GM18517 (cell line): ENCODE measurements around the gene PHACTR2.
"Not testable (repeated sequence)": the region's sequence is repeated elsewhere in the genome, so short reads cannot be mapped to it uniquely, and the experiment has no call there.

ENCODE experiments used
- ATAC-seq: cut with Tn5 transposase; IDR thresholded peaks from one replicate; pipeline ENCODE4 v1.9.1; 2021; ENCODE audit warnings: mild to moderate bottlenecking, moderate library complexity; ENCODE audit not compliant: unreplicated experiment

The PHACTR2 gene

GRCh38 chr6:143844006-143844405 lies 166.2 kb downstream of the PHACTR2 start:
- no peak for ATAC-seq

- ATAC-seq, result no peak
Measured at GRCh38 chr6:143845033-143845432, 167.3 kb downstream of the PHACTR2 start.

GRCh38 chr6:143851706-143852105 lies 173.9 kb downstream of the PHACTR2 start:
- ATAC-seq, result not testable (repeated sequence)

DNA sequence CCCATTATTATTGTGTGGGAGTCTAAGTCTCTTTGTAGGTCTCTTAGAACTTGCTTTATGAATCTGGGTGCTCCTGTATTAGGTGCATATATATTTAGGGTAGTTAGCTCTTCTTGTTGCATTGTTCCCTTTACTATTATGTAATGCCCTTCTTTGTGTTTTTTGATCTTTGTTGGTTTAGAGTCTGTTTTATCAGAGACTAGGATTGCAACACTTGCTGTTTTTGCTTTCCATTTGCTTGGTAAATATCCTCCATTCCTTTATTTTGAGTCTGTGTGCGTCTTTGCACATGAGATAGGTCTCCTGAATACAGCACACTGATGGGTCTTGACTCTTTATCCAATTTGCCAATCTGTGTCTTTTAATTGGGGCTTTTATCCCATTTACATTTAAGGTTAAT lies 177.3 kb downstream of the PHACTR2 start:
- ATAC-seq, result not testable (repeated sequence)

DNA sequence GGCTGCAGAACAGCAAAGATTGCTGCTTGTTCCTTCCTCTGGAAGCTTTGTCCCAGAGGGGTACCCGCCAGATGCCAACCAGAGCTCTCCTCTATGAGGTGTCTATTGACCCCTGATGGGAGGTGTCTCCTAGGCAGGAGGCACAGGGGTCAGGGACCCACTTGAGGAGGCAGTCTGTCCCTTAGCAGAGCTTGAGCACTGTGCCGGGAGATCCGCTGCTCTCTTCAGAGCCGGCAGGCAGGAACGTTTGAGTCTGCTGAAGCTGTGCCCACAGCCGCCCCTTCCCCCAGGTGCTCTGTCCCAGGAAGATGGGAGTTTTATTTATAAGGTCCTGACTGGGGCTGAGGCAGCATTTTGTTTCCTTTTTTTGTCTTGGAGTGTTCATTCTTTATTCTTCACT lies 179.0 kb downstream of the PHACTR2 start:
- ATAC-seq, result not testable (repeated sequence)

DNA sequence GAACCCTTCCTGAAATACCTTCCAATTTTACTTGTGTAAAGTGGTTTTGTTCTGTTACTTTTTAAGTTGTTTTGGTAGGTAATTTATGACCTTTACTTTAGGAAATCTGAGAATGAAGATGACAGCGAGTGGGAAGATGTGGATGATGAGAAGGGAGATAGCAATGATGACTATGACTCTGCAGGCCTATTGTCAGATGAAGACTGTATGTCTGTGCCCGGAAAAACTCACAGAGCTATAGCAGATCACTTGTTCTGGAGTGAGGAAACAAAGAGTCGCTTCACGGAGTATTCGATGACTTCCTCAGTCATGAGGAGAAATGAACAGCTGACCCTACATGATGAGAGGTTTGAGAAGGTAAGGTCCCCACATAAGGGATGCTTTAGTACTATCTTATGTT lies 179.9 kb downstream of the PHACTR2 start:
- ATAC-seq, result no peak

DNA sequence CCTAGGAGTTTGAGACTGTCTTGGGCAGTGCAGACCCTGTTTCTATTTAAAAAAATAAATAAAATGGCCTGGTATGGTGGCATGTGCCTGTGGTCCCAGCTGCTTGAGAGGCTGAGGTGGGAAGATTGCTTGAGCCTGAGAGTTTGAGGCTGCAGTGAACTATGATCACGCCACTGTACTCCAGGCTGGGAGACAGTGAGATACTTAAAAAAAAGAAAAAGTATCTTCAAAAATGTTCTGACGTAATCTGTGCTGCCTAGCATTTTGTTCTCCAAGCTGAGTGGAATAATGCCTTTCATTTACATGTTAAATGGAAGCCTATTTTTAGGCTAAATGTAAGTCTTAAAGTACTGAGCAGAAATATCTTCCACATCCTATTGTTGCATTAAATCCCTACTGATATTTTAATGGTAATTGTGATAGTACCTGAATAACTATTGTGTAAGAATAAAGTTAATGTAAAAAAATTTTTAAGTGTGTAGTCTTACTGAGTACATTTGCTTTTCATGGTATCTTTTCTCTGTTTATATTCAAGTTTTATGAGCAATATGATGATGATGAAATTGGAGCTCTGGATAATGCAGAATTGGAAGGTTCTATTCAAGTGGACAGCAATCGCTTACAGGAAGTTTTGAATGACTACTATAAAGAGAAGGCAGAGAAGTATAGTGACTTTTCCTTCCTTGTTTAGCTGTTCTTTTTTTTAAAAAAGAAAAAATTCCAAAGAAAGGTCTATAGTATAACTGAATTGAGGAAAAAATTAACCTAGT lies 182.3 kb downstream of the PHACTR2 start:
- ATAC-seq, result no peak

DNA sequence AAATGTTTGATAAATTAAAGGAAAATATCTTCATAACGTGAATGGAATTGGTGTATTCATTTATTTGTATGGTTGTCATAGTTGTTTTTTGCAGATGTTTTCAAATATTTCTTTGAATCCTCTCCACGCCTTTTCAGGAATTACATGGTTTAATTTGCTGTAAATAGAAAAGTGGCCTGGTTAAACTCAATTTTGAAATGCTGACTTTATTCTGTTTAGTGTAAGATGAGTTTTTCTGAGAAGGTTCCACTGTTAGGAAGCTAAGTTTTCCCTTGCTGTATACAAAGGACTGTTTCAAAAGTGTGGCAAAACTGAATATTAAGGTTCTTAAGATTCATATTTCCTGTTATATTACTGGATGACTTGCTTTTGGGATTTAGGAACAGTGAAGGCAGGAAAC lies 186.0 kb downstream of the PHACTR2 start:
- ATAC-seq, result no peak

- no peak for ATAC-seq
Measured at GRCh38 chr6:143864234-143864633, 186.5 kb downstream of the PHACTR2 start, which contains the start of gene ZC2HC1B. Gene ZC2HC1B, plus strand, starts transcription at chr6:143864474. Its CDS starts 66 bp downstream, at chr6:143864540.

GRCh38 chr6:143867236-143867635 lies 189.5 kb downstream of the PHACTR2 start:
- no peak for ATAC-seq

- ATAC-seq, result not testable (repeated sequence)
Measured at GRCh38 chr6:143868808-143869207, 191.0 kb downstream of the PHACTR2 start.

GRCh38 chr6:143871202-143871730 lies 193.5 kb downstream of the PHACTR2 start:
- not testable (repeated sequence) for ATAC-seq

DNA sequence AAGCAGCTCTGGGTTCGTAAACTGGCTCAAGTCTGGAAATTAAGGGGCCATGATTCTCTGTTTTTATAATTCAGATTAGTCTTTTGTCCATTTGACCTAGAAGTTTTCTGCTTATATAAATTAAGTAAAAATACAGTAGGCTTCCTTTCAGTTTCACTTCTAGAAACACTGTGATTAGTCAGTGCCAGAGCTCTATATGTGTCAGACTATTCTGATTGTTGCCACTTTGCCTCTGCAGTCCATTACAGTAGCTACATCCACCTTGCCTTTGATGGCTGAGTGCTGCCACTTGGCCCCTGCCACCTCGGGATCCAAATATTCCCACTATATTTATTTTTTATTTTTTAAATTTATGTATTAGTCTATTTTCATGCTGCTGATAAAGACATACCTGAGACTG lies 194.4 kb downstream of the PHACTR2 start:
- peak; percentile 99 for ATAC-seq

GRCh38 chr6:143873600-143873999 lies 195.8 kb downstream of the PHACTR2 start:
- not testable (repeated sequence) for ATAC-seq

DNA sequence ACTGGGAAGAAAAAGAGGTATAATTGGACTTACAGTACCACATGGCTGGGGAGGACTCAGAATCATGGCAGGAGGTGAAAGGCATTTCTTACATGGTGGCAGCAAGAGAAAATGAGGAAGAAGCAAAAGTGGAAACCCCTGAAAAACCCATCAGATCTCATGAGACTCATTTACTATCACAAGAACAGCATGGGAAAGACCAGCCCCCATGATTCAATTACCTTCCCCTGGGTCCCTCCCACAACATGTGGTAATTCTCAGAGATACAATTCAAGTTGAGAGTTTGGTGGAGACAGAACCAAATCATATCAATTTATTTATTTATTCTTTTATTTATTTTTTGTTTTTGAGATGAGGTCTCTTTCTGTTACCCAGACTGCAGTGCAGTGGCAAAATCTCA lies 196.7 kb downstream of the PHACTR2 start:
- ATAC-seq, result not testable (repeated sequence)

- ATAC-seq, result no peak
Measured at GRCh38 chr6:143877584-143878271, 200.0 kb downstream of the PHACTR2 start.

- ATAC-seq, result no peak
Measured at GRCh38 chr6:143878272-143878760, 200.6 kb downstream of the PHACTR2 start.

DNA sequence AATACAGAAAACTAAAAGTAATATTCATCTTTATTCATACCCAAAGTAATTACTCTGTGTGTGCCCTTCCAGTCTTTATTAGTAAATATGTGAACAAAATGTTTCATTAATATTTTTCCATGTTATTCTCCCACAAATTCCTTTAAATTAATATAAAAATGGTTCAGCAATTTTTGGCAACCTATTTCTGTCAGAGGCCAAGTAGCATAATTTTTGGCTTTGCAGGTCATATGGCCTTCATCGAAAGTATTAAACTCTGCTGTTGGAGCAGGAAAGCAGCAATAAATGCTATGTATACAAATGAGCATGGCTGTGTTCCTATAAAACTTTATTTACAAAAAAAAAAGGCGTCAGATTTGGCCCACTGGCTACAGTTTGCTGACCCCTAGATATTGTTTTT lies 202.6 kb downstream of the PHACTR2 start:
- ATAC-seq, result no peak
